ENCODE data around the gene GOLGA8N.
"Not testable (repeated sequence)": the region's sequence is repeated elsewhere in the genome, so short reads cannot be mapped to it uniquely, and the experiment has no call there.

- TF ChIP-seq CTCF, POLR2A (IDR thresholded peaks at IDR 0.05): not testable (repeated sequence)
These were observed 48.1 kb upstream of the GOLGA8N start for GRCh38 chr15:32545129-32545528.

All from lower leg skin (tissue), 3 donors.